PC-3 (cell line): ENCODE results near the gene TFAM. TPM values are rescaled to one million over a fixed set of nuclear protein-coding genes. Genes with fewer than 3 reads are reported as not detected.

Experiments
- ATAC-seq: fragments of 200-7000 bp; cut with Tn5 transposase; 2 replicates; pipeline ENCODE4 v1.9.1; 2020; ENCODE audit warnings: mild to moderate bottlenecking, moderate library complexity
- BruUV-seq: library from RNA; stranded (reverse); fragments of 400-500 nt; replicated peaks from 2 replicates; lab custom pipeline; 2021; lab: Mats Ljungman, UMichigan
- CTCF ChIA-PET: fragments of 300-600 bp; sonication (Branson Sonifier 250); formaldehyde crosslinking; loops from one replicate; lab custom pipeline; 2022; ENCODE audit warnings: antibody characterized with exemption; lab: Charles Lee
- POLR2A ChIA-PET: fragments of 300-600 bp; sonication (Branson Sonifier 250); formaldehyde crosslinking; loops from one replicate; lab custom pipeline; 2022; ENCODE audit warnings: antibody characterized with exemption; ENCODE audit not compliant: unreplicated experiment; lab: Charles Lee
- DNase-seq: peaks from one replicate; pipeline ENCODE4 v3.0.0-alpha.2; 2015
- H2AFZ ChIP-seq: fragments of 300-600 bp; sonication (generic); 2 replicates; pipeline ENCODE4 v1.6.0; 2016; ENCODE audit warnings: antibody characterized with exemption, low read length
- H3F3A ChIP-seq: fragments of 300-600 bp; sonication (generic); one replicate; pipeline ENCODE4 v1.6.0; 2017; ENCODE audit warnings: antibody characterized with exemption, low read length, control low read depth, mild to moderate bottlenecking; ENCODE audit not compliant: unreplicated experiment
- H3K27ac ChIP-seq: fragments of 300-600 bp; sonication (generic); 2 replicates; pipeline ENCODE4 v1.5.1; 2016; ENCODE audit warnings: mild to moderate bottlenecking, low read length
- H3K27me3 ChIP-seq: fragments of 300-600 bp; sonication (generic); 2 replicates; pipeline ENCODE4 v1.6.1; 2016; ENCODE audit warnings: low read length, mixed read lengths
- H3K36me3 ChIP-seq: fragments of 300-600 bp; sonication (generic); 2 replicates; pipeline ENCODE4 v1.6.1; 2016; ENCODE audit warnings: low read depth, mixed run types, low read length, mixed read lengths
- H3K4me1 ChIP-seq: fragments of 300-600 bp; sonication (generic); 2 replicates; pipeline ENCODE4 v1.5.1; 2016; ENCODE audit warnings: low read length; ENCODE audit not compliant: insufficient read depth
- H3K4me2 ChIP-seq: fragments of 300-600 bp; sonication (generic); 2 replicates; pipeline ENCODE4 v1.6.0; 2016; ENCODE audit warnings: low read length
- H3K4me3 ChIP-seq: fragments of 300-600 bp; sonication (generic); 2 replicates; pipeline ENCODE4 v1.5.1; 2016; ENCODE audit warnings: mild to moderate bottlenecking, low read length, mixed read lengths
- H3K79me2 ChIP-seq: fragments of 300-600 bp; sonication (generic); 2 replicates; pipeline ENCODE4 v1.6.1; 2017; ENCODE audit warnings: low read length, mixed read lengths
- H3K9ac ChIP-seq: fragments of 300-600 bp; sonication (generic); 2 replicates; pipeline ENCODE4 v1.6.0; 2016; ENCODE audit warnings: mild to moderate bottlenecking, low read length
- H3K9me2 ChIP-seq: fragments of 300-600 bp; sonication (generic); replicated peaks from 2 replicates; pipeline ENCODE4 v1.6.1; 2016; ENCODE audit warnings: mixed run types, low read length, mixed read lengths
- H3K9me3 ChIP-seq: fragments of 300-600 bp; sonication (generic); 2 replicates; pipeline ENCODE4 v1.6.1; 2016; ENCODE audit warnings: low read length, mixed read lengths
- H4K20me1 ChIP-seq: fragments of 300-600 bp; sonication (generic); 2 replicates; pipeline ENCODE4 v1.6.1; 2016; ENCODE audit warnings: low read length, mixed read lengths
- CTCF ChIP-seq: fragments of 300-600 bp; sonication (generic); conservative IDR thresholded peaks from 2 replicates; pipeline ENCODE4 v1.5.1; 2017; ENCODE audit warnings: antibody characterized with exemption, low read depth, mild to moderate bottlenecking, low read length
- EZH2 ChIP-seq: fragments of 300-600 bp; sonication (generic); IDR thresholded peaks from one replicate; pipeline ENCODE4 v1.6.1; 2017; ENCODE audit warnings: antibody characterized with exemption, mild to moderate bottlenecking, low read length; ENCODE audit not compliant: unreplicated experiment
- EZH2phosphoT487 ChIP-seq: fragments of 300-600 bp; sonication (generic); IDR thresholded peaks from 2 replicates; pipeline ENCODE4 v1.6.1; 2018; ENCODE audit warnings: mild to moderate bottlenecking, antibody characterized with exemption, low read length, borderline replicate concordance
- intact Hi-C: fragments of 100-400 bp; cut with micrococcal nuclease; formaldehyde crosslinking; loops from 2 replicates; pipeline ENCODE4 v1.9.0; 2023
- total RNA-seq: library from RNA; depleted of rRNA; stranded (reverse); fragments of >200 nt; gene quantifications from 2 replicates; pipeline ENCODE4 v1.2.3, GENCODE V29; 2014

TFAM gene
- total RNA-seq, 1 experiment from 2014 or later = 121 TPM

GRCh38 chr10:58438340-58438871 is 53.2 kb downstream of the TFAM start:
- Histone ChIP-seq H3K4me3 (no peak overlapping the region), H3K27me3 (no peaks in the 10 kb centered on the region), H3K27ac (no peak overlapping the region), H3K4me1 (peaks cover 48% of the 10 kb centered on the region), H3K9ac (no peak overlapping the region), H3F3A (peaks cover 4% of the 10 kb centered on the region), H3K9me2 (no peaks in the 10 kb centered on the region), H2AFZ (no peak overlapping the region), H4K20me1 (no peaks in the 10 kb centered on the region), H3K9me3 (no peaks in the 10 kb centered on the region), H3K4me2 (peak overlapping the region; percentile 11; the same call in 1 of the 2 replicates), H3K36me3 (no peaks in the 10 kb centered on the region), H3K79me2 (no peaks in the 10 kb centered on the region)
- TF ChIP-seq EZH2phosphoT487 (no peak), EZH2 (no peak), CTCF (no peak)
- ATAC-seq (no peak), DNase-seq (peak; percentile 66)
- intact Hi-C loops = no loop called here
- ChIA-PET POLR2A (no interaction called here), CTCF (no interaction called here)
- no TSS peak for BruUV-seq

GRCh38 chr10:58438986-58439385 is 53.8 kb downstream of the TFAM start:
- H3K36me3 ChIP-seq = no peaks in the 10 kb centered on the region
- no peaks in the 10 kb centered on the region for H4K20me1 ChIP-seq
- TF ChIP-seq CTCF = no peak
- no peak for TF ChIP-seq EZH2
- no peak for TF ChIP-seq EZH2phosphoT487
- POLR2A ChIA-PET = no interaction called here
- BruUV-seq = no TSS peak
- no peak for DNase-seq
- no peak overlapping the region for H3K4me2 ChIP-seq
- H3K27ac ChIP-seq = no peak overlapping the region
- CTCF ChIA-PET = no interaction called here
- H3K4me3 ChIP-seq = no peak overlapping the region
- no peaks in the 10 kb centered on the region for H3K79me2 ChIP-seq
- H3K4me1 ChIP-seq = peaks cover 48% of the 10 kb centered on the region
- H3K9ac ChIP-seq = no peak overlapping the region
- no peak overlapping the region for H2AFZ ChIP-seq
- intact Hi-C loops = no loop called here
- H3K27me3 ChIP-seq = no peaks in the 10 kb centered on the region
- no peak for ATAC-seq
- no peaks in the 10 kb centered on the region for H3K9me3 ChIP-seq
- H3K9me2 ChIP-seq = no peaks in the 10 kb centered on the region
- peaks cover 4% of the 10 kb centered on the region for H3F3A ChIP-seq

- ChIA-PET CTCF (no interaction called here), POLR2A (no interaction called here)
- H3K4me2 ChIP-seq = no peak overlapping the region
- no peak overlapping the region for H2AFZ ChIP-seq
- peaks cover 4% of the 10 kb centered on the region for H3F3A ChIP-seq
- no peaks in the 10 kb centered on the region for H3K9me2 ChIP-seq
- TF ChIP-seq EZH2phosphoT487 = no peak
- TF ChIP-seq CTCF = no peak
- no peak for TF ChIP-seq EZH2
- H3K4me1 ChIP-seq = peaks cover 48% of the 10 kb centered on the region
- no peak overlapping the region for H3K9ac ChIP-seq
- intact Hi-C loops = no loop called here
- no peaks in the 10 kb centered on the region for H4K20me1 ChIP-seq
- H3K9me3 ChIP-seq = no peaks in the 10 kb centered on the region
- peak overlapping the region; percentile 7; the same call in 1 of the 2 replicates for H3K27ac ChIP-seq
- no TSS peak for BruUV-seq
- no peaks in the 10 kb centered on the region for H3K79me2 ChIP-seq
- H3K27me3 ChIP-seq = 0 out of 2 replicates have a peak, but pooled peaks cover 2% of the 10 kb centered on the region
- no peak for DNase-seq
- ATAC-seq = no peak
- no peak overlapping the region for H3K4me3 ChIP-seq
- no peaks in the 10 kb centered on the region for H3K36me3 ChIP-seq
Observed at GRCh38 chr10:58439632-58440364, 54.6 kb downstream of the TFAM start.
